ENCODE results near the gene SEZ6.

Gene SEZ6

GRCh38 chr17:28907709-28908475, 97.9 kb downstream of the SEZ6 start:
- Histone ChIP-seq H3K4me3 (ENCODE audit: extremely low read depth, insufficient read depth, low read length, poor library complexity, severe bottlenecking) (no peak overlapping the region), H3K36me3 (ENCODE audit: control insufficient read depth, insufficient read depth, low read length) (peaks cover 81% of the 10 kb centered on the region), H3K4me1 (ENCODE audit: control insufficient read depth, insufficient read depth, low read length, poor library complexity, severe bottlenecking) (peaks cover 7% of the 10 kb centered on the region), H3K27ac (ENCODE audit: low read depth, low read length, severe bottlenecking) (no peak overlapping the region), H3K9me3 (ENCODE audit: control insufficient read depth, low read length) (no peaks in the 10 kb centered on the region)
- 77 to 88% methylated on average over 1 to 2 of the region's 3 CpGs for WGBS, 2 experiments (ENCODE audit: insufficient coverage in 2 of 2)

- 92% methylated on average over 4 to 5 of the region's 7 CpGs for WGBS, 2 experiments (ENCODE audit: insufficient coverage in 2 of 2)
- Histone ChIP-seq H3K4me1 (ENCODE audit: control insufficient read depth, insufficient read depth, low read length, poor library complexity, severe bottlenecking) (peaks cover 8% of the 10 kb centered on the region), H3K9me3 (ENCODE audit: control insufficient read depth, low read length) (no peaks in the 10 kb centered on the region), H3K4me3 (ENCODE audit: extremely low read depth, insufficient read depth, low read length, poor library complexity, severe bottlenecking) (no peak overlapping the region), H3K36me3 (ENCODE audit: control insufficient read depth, insufficient read depth, low read length) (peaks cover 71% of the 10 kb centered on the region), H3K27ac (ENCODE audit: low read depth, low read length, severe bottlenecking) (no peak overlapping the region)
Measured at GRCh38 chr17:28906706-28907438, 99.0 kb downstream of the SEZ6 start.

GRCh38 chr17:28906276-28906675, 99.6 kb downstream of the SEZ6 start:
- Histone ChIP-seq H3K4me3 (ENCODE audit: extremely low read depth, insufficient read depth, low read length, poor library complexity, severe bottlenecking) (no peak overlapping the region), H3K36me3 (ENCODE audit: control insufficient read depth, insufficient read depth, low read length) (peaks cover 66% of the 10 kb centered on the region), H3K9me3 (ENCODE audit: control insufficient read depth, low read length) (no peaks in the 10 kb centered on the region), H3K27ac (ENCODE audit: low read depth, low read length, severe bottlenecking) (no peak overlapping the region), H3K4me1 (ENCODE audit: control insufficient read depth, insufficient read depth, low read length, poor library complexity, severe bottlenecking) (peaks cover 14% of the 10 kb centered on the region)
- WGBS, 2 experiments (ENCODE audit: insufficient coverage in 2 of 2), result 97 to 100% methylated on average over 9 of the region's 9 CpGs

Data from mesodermal cell (in vitro differentiated cells).